Coronary artery (tissue), 2 donors: ENCODE results near the gene SNRPA1.

Experiments used
- DNase-seq: peaks from one replicate; pipeline ENCODE4 v3.0.0-alpha.2; 2017; ENCODE audit warnings: low spot score
- H3K27ac ChIP-seq, 2 donors: fragments of 200-600 bp; sonication (generic); one replicate each; pipeline ENCODE4 v1.5.1; 2016 to 2019
- H3K4me3 ChIP-seq: fragments of 200-600 bp; sonication (generic); 2 replicates; pipeline ENCODE4 v1.5.1; 2016; ENCODE audit warnings: mild to moderate bottlenecking, moderate library complexity
- CTCF ChIP-seq: fragments of 200-600 bp; sonication (generic); IDR thresholded peaks from one replicate; pipeline ENCODE4 v1.5.1; 2019; ENCODE audit warnings: antibody characterized with exemption

SNRPA1 gene

DNA sequence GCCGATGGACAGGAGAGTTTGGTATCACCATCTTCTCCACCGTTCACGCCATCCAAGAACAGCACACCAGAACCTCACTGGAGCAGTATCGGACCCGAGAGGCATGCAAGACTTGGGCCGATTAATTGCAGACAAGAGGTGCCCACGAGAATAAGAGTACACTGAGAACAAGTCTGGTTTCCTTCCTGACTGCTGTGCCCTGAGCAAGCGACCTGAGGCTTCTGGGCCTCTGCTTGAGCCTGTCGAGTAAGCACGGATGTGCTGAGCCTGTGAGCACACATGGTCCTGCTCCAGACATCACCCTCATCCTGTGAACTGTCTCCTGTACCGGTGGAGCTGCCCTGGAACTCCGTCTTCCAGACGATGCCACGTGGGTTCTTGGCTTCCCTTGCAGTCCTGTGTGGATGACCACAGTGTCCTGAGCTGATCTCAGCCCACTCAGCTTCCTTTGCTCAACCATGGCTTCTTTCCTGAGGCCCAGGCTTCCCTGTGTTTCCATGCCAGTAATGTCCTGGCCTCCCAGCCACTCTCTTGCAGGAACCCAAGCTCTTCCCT, 34.3 kb upstream of the SNRPA1 start:
- no peak for DNase-seq
- no peak overlapping the region for H3K27ac ChIP-seq
- no peak for TF ChIP-seq CTCF
- no peak overlapping the region for H3K4me3 ChIP-seq

DNA sequence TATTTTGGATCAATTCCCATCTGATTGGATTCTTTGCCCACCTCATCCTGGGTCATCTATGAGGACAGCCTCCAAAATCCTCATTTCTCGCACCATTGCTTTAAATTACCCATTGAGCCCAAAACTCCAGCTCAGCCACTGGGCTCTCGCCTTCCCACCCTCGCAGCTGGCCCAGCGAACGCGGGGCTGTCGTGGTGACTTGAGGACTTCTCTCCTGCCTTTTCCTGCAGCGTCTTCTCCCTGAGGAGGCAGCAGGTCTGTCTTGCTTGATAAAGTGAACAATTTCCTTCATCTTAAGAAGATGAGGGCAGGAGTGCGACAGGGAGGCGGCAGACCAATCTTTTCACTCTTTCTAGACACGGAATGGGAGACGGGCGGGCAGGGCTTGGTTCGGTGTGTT, 33.0 kb upstream of the SNRPA1 start:
- no peak for DNase-seq
- H3K4me3 ChIP-seq = no peak overlapping the region
- no peak overlapping the region for H3K27ac ChIP-seq
- no peak for TF ChIP-seq CTCF

DNA sequence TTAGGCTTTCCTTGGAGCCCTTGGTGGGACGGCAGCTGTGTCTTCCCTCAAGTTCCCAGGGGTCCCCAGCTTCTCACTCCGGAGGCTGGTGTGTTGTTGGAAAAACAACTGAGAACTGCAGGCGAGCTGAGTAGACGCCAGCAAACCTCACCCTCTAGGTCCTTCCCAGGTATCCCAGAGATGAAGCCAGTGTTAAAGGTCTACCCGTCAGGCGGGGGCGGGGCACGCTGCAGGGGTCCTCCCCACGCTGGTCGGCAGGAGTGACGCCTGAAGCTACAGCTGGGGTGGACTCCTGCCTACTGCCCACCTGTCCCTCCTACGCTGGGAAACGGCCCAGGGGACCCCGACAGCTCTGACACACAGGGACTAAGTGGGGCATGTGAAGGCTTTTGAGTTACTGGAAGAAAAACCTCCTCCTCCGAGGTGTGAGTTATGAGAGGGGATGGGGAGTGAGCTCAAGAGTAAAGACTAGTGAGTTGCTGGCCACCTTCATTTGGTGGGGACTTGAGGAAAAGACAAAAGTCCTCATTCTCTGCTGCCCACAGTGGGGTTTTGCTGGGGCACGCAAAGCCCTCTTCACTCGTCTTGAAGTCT, 32.2 kb upstream of the SNRPA1 start:
- TF ChIP-seq CTCF = no peak
- DNase-seq = no peak
- H3K4me3 ChIP-seq = no peak overlapping the region
- no peak overlapping the region for H3K27ac ChIP-seq

DNA sequence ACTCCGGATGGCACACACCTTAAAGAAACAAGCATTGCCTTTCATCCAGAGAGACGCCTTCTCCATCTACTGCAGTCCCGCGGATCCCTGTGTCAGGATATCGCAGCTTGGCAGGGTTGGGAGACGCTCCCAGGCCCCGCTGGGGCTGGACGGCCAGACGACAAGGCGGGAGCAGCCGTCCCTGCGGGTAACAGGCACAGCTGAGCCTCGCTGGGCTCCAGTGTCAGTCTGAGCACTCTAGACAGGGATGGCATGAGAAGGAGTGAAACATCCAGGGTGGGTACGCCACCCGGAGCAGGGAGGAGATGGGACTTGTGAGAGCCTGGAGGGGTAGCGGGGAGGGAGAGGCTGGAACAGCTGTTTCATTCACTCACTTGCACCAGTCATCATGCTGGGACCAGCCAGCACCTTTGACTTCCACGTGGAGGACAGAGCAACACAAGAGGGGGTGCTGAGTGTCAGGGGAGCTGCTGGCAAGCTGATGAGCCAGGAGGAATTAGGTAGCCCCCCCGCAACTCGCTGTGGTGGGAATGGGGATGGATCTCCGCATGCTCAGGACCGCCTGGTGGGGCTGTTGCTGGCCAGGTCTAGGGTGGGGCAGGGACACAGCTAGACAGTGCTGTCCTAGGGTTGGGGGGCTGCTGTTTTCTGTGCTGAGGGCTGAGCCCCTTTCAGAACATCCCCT, 31.6 kb upstream of the SNRPA1 start:
- no peak overlapping the region for H3K4me3 ChIP-seq
- TF ChIP-seq CTCF = no peak
- no peak for DNase-seq
- H3K27ac ChIP-seq = no peak overlapping the region

DNA sequence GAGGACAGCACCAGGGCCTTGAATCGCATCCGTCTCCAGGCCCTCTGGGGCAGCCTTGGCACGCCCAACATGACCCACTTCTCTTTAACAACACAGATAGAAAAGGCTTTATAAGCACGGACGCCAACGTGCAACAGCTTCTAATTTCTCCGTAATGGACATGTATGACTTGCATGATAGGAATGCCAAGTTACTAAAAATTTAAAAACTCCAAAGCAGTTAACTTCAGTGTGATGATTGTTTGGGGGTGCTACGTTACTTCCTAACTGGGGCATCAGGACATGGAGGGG, 30.9 kb upstream of the SNRPA1 start:
- no peak for DNase-seq
- TF ChIP-seq CTCF = no peak
- Histone ChIP-seq H3K27ac (no peak overlapping the region), H3K4me3 (no peak overlapping the region)

DNA sequence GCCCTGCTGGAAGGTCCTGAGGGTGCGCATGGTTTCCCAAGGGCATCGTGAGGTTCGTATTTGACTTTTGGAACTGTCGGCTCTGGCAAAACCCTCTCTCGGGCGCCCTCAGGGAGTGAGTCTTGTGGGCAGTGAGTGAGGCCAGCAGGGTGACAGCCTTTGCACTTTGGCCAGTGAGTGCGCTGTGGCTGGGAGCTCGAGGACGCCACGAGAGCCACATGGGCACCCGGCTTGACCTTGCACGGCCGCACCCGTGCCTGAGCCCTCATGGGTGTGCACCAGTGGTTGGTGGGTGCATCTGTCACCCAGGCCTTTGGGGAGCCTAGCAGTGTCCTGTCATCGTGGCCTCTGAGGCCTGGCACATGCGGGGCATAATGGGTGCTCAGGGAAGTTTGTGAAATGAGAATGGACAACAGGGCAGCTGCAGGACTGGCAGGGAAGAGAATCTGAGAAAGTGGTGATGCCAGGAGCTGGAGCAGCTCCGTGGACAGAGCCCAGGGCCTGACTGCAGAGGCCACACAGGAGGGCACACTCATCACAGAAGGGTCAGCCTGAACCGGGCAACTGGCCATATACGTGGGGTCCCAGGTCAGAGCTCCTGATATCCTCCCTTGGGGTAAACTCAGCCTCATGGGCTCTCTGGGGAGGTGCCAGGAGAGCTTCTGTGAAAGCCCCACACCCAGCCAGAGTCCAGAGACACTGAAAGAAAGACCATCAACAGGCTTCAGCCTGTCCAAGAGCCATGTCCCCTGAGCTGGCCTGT, 30.4 kb upstream of the SNRPA1 start:
- no peak for TF ChIP-seq CTCF
- Histone ChIP-seq H3K4me3 (no peak overlapping the region), H3K27ac (no peak overlapping the region)
- peak; percentile 65 for DNase-seq
